RKO (cell line): Measurements from ENCODE around the gene ANKH.

Source experiments
- DNase-seq: peaks from one replicate; pipeline ENCODE4 v3.0.0-alpha.2; 2016; ENCODE audit warnings: low spot score

The ANKH gene

GRCh38 chr5:14734396-14734795 is 137.2 kb downstream of the ANKH start:
- no peak for DNase-seq

GRCh38 chr5:14733661-14734060 is 137.9 kb downstream of the ANKH start:
- no peak for DNase-seq

DNA sequence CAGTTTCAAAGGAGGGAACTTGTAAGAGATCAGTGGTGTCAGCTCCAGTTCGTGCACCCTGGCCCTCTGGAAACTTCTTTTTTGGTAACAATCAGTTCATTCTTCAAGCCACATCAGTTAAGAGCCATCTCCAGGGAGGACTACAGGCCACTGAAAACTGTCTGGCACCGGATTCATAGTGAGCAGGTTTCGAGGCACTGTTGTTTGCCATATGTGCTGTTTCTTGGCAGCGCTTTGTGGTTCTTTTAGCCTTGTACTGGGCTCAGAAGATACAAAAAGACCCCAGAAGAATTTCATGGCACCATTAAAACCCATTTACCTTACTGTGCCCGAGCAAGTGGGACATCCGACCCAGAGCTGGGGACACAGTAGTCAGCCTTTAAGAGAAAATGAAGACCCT is 138.6 kb downstream of the ANKH start:
- no peak for DNase-seq

GRCh38 chr5:14730881-14731280 is 140.7 kb downstream of the ANKH start:
- no peak for DNase-seq

DNA sequence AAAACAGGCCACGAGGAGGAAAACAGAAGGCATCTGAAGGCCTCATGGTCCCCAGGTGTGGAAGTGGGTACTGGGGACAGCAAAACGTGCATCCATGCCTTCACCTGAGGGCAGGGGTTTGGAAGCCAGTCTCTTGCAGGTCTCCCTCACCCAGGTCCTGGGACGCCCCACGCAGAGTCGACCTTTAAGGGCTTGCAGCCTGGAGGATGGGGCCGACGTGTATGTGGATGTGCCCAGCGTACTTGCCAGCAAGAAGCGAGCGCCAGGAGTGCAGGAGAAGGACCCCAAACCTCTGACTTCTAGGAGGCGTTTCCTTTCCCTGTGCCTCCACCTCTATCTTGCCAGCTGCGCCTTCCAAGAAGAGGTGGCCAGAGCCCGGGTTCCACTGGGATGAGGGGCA is 141.1 kb downstream of the ANKH start:
- no peak for DNase-seq

DNA sequence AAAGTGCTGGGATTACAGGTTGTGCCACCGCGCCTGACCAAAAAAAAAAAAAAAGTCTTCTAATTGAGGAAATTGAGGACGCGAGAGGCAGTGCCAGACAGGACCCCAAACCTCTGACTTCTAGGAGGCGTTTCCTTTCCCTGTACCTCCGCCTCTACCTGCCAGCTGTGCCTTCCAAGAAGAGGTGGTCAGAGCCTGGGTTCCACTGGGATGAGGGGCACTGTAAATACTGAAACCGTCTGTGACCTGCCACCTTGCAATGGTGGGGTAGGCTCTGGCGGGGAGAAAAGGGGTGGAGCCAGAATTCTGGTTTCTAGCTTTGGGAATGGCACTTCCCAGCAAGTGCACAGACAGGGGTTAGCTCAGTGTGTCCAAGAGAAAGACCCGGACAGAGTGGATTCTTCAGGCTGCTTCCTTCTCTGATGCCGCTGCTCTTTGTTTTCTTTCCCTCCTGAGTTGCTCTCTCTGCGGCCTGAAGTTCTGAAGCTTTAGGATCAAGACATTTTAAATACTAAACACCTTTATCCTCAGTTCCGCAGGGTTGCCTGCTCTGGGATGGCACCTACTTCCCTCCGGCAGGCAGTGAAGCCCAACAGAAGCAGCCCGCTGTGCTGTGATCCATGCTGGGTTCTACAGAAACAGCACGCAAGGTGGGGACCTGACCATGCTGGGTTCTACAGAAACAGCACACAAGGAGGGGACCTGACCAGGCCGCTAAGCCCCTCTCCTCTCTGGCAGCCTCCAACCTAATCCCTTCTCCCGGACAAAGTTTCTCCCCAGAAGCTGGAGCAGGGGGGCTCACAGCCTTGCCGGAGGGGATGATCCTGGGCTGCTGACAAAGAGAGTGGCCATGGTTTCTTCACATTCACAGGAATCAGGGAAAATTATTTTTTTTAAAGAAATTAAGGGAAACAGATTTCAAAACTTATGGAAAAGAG is 141.9 kb downstream of the ANKH start:
- DNase-seq = no peak

DNA sequence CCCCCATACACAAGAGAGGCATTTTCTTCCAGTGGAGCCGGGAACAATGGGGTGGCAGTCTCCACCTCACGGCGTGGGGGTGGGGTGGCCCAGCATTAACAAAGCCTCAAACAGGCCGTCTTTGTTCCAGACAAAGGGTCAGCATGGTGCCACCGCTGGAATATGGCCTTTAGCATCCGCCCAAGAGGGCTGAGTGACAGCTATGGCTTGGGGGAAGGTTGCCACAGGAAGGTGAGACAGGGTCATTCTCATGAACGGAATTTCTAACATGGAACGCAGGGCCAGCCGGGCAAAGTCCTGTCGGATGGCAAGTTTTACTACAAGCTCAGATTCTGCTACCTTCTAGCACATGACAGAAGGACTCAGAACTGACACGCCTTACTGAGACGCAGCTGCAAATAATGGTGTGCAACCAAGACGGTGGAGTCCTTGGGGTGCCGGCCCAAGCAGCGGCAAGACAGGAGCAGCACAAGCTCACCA is 143.1 kb downstream of the ANKH start:
- no peak for DNase-seq

DNA sequence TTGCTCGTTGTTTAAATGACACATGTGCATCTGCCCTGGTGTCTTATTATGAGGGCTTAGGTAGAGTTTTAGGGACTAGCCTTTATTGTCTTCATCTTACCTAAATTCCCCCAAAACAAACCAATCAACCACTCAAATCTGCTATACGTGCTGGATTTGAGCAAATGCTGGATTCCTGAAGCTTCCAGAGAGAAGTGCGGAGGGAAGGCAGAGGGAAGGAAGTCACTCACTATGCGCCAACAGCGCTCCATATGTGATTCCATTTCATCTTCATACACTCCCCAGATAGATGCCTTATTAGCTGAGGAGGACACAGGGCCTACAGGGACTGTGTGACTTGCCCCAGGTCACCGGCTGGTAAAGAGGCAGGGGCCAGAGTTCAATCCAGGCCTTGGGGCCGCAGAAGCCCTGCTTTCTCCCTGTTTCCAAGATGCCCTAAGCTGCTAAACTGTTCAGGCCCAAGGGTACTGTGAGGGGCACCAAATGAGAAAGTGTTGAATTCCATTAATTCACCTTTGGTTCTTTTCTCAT is 143.6 kb downstream of the ANKH start:
- no peak for DNase-seq

DNA sequence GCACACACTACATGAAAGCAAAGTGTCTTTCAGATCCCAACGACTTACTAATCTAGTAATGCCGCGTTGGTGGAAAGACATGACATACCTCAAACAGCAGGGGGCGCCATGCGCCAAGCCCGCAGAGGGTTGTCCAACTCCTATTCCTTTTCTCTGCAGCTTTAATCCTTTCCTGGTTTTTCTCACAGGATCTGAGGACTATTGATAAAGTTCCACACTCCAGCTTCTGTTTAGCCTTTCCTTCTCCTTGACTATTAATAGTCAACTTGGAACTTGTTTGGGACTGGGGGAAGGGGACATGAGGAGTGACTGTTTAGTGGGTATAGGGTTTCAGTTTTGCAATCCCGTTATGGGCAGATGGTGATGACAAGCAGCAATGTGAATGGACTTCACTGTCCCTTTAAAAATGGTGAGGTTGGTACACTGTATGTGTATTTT is 144.1 kb downstream of the ANKH start:
- DNase-seq = peak; percentile 79

GRCh38 chr5:14726066-14726838 is 145.3 kb downstream of the ANKH start:
- no peak for DNase-seq

DNA sequence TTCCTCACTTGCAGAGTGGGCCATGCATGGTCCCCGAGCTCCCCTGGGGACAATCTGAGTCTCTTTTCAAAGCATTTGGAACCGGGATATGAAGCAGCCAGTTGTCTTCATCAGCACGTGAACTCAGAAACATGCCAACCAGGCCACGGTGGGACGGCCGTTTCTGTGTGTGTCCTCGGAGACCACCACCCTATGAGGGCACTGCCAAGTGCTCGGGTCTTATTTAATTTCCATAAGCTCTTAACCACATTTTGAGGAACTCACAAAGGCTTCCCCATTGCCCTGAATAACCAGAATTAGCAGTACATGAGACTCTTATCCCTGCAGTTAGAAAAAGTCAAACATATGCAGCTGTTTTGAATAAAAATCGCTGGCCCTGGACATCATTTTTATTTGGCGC is 146.9 kb downstream of the ANKH start:
- no peak for DNase-seq

DNA sequence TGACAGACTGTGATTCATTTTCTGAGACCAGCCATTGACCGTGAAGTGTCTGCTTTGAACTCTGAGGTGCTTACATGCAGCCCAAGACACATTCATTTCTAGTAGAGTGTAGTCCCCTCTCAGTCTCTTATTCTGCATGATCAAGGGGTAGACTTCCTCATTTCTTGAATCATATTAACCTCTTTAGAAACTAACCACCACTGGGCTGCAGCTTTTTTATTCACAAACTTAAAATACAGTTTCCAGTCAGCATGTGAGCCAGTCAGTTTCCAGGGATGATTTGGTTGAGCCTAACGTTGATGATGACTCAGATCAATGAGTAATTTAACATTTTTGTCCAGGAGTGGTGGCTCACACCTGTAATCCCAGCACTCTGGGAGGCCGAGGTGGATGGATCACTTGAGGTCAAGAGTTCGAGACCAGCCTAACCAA is 147.9 kb downstream of the ANKH start:
- peak; percentile 53 for DNase-seq

DNA sequence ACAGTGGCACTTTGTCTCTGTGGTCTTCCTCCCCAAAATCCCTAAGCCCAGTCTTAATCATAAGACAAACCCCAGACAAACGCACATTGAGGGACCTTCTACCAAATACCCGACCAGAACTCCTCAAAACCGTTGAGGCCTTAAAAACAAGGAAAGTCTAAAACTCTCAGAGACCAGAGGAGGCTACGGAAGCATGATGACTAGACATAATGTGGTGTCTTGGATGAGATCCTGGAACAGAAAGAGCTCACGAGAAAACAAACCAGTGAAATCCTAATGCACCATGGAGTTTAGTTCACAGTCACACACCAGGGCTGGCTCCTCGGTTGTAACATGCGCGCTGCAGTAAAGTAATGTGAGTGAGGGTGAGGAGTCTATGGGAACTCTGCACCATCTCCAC is 148.7 kb downstream of the ANKH start:
- no peak for DNase-seq

- no peak for DNase-seq
These were observed 149.5 kb downstream of the ANKH start for GRCh38 chr5:14721990-14722656.

GRCh38 chr5:14720236-14720923 is 151.2 kb downstream of the ANKH start:
- DNase-seq = peak; percentile 43

DNA sequence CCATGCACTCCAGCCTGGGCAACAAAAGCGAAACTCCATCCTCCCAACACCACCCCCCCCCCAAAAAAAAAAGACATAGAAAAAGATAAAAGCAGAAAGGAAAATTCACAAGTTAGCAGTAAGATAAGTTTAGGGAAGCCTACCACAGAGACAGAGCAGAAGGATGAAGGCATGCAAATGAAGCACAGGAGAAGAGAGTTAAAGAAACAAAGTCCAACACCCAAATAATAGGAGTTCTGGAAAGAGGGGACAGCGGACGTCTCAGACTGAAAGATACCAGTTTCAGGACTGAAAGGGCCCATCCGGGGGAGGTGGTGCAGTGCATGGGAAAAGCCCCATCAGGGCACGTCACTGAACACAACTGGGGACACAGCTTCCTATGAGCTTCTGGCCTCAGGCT is 152.8 kb downstream of the ANKH start:
- DNase-seq = no peak

GRCh38 chr5:14716755-14717752 is 154.5 kb downstream of the ANKH start:
- no peak for DNase-seq

- DNase-seq = no peak
These were observed 156.1 kb downstream of the ANKH start for GRCh38 chr5:14715481-14715880.

DNA sequence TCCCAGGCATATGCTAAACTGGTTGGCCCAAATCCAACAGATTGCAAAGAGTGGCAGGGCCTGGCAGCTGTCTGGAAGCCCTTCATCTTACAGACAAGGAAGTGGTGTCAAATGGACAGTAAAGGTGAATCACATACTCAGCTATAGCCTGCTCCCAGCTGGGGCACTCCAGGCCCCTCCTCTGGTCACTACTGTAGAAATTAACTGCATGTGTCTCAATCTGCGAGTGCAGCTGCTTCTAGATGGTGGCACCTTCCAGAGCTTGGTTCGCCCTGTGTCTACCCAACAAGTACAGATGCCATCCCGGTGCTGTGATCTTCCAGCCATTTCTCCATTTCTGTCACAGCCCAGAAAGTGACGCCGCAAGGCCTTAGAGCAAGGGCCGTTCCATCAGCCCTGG is 156.9 kb downstream of the ANKH start:
- no peak for DNase-seq
